GM19238 (cell line): Measurements from ENCODE around the gene TCF19.
"Not testable (repeated sequence)": the region's sequence is repeated elsewhere in the genome, so short reads cannot be mapped to it uniquely, and the experiment has no call there.

Experiments used
- DNase-seq: peaks from one replicate; pipeline ENCODE4 v3.0.0; 2011; ENCODE audit warnings: low spot score; ENCODE audit not compliant: insufficient read length

The TCF19 gene

DNA sequence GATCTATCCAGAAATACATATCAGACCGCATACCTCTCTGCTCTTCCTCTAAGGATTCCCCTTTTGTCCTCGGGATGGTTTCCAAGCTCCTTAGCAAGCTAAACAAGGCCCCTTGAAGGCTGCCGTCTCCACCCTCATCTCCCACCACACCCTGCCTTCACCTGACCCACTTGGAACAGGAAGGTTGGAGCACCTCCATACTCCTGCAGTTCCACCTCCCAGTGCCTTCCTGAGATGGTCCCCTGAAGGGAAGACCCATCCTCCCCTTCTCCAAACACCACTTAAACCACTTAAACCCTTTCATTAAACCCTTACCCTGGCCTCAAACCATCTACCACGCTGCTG lies 20.6 kb downstream of the TCF19 start:
- no peak for DNase-seq

DNA sequence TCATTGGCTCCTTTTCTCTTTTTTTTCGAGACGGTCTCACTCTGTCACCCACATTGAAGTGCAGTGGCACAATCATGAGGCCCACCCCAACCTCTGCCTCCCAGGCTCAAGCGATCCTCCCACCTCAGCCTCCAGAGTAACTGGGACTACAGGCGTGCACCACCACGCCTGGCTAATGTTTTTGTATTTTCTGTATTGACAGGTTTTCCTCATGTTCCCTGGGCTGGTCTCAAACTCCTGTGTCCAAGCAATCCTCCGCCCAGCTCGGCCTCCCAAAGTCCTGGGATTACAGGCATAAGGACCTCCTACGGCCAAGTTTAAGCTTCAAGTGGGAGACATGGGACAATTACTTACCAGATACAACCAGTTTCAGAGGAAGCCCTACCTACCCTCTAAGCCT lies 21.5 kb downstream of the TCF19 start:
- DNase-seq = no peak

DNA sequence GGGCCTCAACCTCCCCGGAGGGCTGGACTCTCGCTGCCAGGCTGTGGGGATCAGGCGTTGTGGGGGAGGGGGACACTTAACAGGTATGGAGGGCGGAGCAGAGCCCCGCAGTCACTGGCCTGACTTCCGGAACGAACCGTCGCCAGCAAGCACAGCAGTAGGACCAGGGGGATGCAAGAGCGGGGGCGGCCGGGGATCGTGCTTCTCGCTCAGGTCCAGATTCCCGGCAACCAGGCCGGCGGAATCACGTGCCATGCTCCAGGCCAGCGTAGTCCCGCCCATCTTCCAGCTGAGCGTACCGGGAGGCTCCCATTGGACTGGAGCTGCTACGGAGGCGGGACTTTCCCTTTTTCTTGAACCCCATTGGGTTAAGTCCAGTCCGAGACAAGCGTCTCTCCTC lies 22.1 kb downstream of the TCF19 start:
- DNase-seq = no peak

DNA sequence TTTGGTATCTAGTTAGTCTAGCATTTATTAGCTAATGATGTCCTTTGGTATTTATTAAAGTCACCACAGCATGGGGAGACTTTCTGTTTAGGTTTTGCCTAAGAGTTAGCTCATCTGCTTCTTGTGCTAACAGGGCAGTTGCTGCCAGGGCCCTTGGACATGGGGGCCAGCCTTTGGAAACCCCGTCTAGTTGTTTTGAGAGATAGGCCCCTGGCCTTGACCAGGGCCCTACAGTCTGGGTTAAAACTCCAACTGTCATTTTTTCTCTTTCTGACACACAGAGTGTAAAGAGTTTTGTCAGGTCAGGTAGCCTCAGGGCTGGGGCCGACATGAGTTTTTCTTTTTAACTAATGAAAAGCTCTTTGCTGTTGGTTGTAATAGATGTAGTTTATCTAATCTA lies 24.9 kb downstream of the TCF19 start:
- not testable (repeated sequence) for DNase-seq

DNA sequence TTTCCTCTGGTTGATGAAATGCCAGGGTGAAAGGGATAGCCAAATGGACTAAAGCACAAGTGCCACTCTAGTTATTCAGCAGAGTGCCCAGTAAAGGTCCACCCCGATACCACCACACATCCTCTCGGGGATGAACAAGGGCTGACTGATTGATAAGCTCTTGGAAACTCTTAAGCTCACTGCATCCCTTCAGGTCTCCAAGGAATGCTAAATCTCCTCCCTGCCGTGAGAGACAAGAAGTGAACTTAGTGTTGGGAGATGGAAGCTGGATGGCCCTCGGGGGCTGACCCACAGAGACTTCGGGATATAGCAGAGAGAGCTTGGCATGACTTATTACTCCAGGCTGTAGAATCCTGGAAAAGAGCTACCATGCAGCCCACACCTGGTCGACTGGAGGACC lies 25.5 kb downstream of the TCF19 start:
- DNase-seq = not testable (repeated sequence)

DNA sequence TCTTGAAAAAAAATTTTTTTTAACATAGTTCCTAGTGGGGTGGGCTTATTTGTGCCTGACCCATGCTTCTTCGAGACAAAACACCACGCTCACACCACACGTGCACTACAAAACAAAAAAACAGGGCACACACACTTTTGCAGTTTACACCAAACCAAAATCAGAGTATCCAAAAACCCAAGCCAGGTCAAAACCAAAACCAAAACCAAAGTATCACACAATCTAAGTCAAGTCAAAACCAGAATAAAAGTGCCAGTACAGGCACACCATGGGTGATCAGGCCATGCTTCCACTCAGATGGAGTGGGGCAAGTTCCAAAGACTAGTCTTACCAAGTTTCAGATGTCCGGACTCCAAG lies 27.3 kb downstream of the TCF19 start:
- DNase-seq = not testable (repeated sequence)

DNA sequence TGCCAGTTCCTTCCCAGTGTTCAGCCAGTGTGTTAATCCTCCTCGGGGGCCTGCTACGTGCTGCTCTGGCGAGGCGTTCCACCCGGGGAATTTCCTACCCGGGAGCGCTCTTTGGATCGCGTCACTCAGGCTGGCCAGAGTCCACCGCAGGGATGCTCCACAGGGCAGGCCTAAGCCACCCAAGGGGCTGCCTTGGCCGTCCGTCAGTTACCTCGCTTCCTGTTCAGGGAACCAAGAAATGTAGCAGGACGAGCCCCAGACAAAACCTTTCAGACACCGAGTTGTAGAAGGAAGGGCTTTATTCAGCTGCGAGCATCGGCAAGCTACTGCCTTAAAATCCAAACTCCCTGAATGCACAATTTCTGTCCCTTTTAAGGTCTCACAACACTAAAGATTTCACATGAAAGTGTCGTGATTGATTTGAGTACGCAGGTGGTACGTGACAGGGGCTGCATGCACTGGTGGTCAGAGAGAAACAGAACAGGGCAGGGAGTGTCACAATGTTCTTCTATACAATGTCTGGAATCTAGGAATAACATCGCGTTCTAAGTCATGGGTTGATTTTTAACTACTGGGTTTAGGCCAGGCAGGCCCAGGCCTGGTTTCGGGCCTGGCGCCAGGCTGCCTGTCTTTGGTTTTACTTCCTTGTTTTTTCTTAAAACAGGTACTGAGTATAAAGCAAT lies 27.8 kb downstream of the TCF19 start:
- DNase-seq = no peak

DNA sequence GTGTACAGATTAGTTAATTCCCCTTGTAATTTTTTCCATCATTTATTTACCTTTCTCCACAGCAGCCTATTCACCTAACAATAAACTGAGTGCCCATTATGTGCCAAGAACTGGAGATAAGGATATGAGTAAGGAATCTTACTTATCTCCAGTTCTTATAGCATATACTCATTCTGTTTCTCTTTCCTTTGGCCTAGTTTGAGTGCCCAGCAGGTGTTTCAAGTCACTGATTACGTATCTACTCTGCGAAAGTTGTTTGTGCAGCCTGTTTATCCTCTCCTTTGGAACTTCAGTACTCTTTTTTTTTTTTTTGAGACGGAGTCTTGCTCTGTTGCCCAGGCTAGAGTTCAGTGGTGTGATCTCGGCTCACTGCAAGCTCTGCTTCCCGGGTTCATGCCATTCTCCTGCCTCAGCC lies 29.4 kb downstream of the TCF19 start:
- no peak for DNase-seq

DNA sequence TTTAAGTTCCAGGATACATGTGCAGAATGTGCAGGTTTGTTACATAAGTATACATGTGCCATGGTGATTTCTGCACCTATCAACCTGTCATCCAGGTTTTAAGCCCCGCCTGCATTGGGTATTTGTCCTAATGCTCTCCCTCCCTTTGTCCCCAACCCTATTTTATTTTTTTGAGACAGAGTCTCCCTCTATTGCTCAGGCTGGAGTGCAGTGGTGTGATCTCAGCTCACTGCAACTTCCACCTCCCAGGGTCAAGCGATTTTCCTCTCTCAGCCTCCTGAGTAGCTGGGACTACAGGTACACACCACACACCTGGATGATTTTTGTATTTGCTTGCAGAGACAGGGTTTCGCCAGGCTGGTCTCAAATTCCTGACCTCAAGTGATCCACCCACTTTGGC lies 30.8 kb downstream of the TCF19 start:
- DNase-seq = not testable (repeated sequence)

DNA sequence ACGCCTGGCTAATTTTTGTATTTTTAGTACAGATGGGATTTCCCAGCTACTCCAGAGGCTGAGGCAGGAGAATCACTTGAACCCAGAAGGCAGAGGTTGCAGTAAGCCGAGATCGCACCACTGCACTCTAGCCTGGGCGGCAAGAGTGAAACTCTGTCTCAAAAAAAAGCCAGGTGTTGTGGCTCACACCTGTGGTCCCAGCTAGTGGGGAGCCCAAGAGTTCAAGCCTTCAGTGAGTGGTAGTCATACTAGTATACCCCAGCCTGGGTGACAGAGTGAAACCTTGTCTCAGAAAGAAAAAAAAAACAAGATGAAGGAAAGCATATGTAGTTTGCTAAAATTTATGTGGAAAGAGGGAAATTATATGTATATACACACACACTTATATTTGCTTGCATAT lies 32.1 kb downstream of the TCF19 start:
- no peak for DNase-seq

DNA sequence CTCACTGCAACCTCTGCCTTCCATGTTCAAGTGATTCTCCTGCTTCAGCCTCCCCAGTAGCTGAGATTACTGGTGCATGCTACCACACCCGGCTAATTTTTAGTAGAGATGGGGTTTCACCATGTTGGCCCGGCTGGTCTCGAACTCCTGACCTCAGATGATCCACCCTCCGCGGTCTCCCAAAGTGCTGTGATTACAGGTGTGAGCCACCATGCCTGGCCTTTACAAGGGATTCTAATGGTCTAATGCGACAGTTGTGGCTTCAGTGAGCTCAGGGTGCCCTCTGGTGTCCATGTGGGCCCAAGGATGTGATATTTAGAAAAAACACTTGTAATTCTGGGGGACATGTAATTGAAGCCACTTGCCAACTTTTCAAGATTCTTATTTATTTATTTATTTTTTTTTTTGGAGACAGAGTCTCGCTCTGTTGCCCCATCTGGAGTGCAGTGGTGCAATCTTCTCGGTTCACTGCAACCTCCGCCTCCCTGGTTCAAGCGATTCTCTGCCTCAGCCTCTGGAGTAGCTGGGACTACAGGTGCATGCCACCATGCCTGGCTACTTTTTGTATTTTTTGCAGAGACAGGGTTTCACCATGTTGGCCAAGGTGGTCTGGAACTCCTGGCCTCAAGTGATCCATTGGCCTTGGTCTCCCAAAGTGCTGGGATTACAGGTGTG lies 34.2 kb downstream of the TCF19 start:
- DNase-seq = not testable (repeated sequence)

DNA sequence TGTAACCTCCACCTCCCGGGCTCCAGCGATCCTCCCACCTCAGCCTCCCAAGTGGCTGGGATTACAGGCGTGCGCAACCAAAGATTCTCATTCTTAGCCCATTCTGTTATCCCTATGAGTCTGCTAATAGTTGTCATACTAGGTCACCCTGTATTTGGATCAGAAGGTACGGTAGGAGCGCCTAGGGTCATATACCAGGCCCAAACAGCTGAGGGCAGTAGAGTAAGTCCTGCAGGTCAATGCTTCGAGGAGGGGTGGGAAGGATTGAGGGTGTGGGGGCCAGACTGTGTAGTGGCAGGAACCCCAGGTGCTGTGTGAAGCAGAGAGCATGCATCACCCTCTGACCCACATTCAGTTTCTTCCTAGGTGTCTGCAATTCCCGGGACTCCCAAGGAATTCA lies 34.8 kb downstream of the TCF19 start:
- DNase-seq = no peak

DNA sequence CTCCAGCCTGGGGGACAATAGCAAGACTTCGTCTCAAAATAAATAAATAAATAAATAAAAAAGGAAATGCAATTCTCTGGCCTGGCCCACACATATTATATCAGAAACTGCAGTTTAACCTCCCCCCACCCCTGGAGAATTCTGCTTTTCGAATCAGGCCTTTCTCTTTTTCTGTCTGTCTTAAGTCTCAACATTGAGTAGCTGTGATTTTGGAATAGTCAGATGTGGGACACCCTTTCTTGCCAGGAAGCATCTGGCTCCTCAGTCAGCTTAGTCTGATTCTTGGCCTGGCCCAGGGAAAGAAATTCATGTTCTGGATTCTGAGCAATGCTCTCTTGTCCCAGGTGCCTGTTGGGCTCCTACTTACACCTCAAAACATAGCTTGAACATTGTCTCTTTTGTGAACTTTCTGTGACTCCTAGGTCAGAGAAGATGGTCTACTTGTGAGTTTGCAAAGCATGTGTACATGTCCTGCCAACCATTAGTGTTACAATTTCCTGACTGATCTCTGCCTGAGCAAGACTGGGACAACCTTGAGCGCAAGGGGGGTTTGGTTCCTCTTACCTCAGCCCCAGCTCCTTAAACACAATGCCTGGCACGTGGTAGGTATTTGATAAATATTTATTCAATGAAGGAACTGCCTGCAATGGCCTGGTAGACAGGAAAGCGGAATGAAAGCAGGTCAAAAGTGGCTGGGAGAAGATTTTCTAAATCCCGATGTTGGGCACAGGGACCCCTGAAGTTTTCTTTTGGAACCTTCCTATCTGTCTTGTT lies 35.9 kb downstream of the TCF19 start:
- no peak for DNase-seq

DNA sequence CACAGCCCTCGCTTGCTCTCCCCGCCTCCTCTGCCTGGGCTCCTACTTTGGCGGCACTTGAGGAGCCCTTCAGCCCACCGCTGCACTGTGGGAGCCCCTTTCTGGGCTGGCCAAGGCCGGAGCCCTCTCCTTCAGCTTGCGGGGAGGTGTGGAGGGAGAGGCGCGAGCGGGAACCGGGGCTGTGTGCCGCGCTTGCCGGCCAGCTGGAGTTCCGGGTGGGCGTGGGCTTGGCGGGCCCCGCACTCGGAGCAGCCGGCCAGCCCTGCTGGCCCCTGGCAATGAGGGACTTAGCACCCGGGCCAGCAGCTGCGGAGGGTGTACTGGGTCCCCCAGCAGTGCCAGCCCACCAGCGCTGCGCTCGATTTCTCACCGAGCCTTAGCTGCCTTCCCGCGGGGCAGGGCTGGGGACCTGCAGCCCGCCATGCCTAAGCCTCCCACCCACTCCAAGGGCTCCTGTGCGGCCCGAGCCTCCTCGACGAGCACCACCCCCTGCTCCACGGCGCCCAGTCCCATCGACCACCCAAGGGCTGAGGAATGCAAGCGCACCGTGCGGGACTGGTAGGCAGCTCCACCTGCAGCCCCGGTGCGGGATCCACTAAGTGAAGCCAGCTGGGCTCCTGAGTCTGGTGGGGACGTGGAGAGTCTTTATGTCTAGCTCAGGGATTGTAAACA lies 37.1 kb downstream of the TCF19 start:
- not testable (repeated sequence) for DNase-seq

DNA sequence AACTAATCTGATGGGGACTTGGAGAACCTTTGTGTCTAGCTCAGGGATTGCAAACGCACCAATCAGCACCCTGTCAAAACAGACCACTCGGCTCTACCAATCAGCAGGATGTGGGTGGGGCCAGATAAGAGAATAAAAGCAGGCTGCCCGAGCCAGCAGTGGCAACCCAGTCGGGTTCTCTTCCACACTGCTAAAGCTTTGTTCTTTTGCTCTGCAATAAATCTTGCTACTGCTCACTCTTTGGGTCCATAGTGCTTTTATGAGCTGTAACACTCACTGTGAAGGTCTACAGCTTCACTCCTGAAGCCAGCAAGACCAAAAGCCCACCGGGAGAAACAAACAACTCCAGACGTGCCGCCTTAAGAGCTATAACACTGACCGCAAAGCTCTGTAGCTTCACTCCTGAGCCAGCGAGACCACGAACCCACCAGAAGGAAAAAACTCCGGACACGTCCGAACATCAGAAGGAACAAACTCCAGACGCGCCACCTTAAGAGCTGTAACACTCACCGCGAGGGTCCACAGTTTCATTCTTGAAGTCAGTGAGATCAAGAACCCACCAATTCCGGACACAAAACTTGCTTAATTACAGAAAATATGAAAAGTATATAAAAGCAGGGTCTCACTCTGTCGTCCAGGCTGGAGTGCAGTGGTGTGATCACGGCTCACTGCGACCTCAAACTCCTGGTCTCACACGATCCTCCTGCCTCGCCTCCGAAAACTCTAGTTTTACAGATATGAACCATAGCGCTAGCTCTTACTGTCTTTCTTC lies 38.0 kb downstream of the TCF19 start:
- DNase-seq = not testable (repeated sequence)

DNA sequence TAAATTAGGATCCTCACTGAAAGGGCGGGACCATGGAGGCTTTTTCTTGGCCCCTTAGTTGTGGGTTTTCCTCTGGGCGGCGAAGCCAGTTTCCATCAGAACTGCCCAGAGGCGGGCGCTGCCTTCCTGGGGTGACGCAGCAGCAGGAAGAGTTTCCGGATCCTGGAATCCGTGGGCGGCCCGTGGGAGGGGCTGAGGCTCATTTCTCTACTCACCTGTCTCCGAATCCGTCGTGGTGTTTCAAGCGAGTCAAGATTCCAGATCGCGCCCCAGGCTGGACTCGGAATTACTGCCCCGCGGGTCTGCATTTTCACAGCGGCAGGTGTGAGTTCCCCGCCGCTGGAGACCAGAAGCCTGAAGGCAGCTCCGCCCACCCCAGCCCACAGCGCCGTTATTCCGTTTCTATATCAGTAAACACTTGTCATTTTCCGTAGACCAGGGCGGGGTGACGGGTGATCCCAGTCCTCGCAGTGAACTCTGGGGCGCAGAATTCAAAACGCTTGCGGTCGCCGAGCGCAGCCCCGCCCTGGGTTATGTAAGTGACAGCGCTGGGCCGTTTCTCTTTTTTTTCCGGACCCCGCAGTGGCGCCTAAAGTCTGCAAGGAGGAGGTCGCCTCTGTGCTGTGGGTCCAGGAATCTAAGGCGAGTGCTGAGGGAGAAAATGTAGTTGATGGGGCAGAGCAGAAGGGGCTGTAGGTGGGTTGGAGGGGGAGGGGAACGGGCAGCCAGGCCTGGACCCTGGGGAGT lies 39.3 kb downstream of the TCF19 start:
- DNase-seq = no peak

DNA sequence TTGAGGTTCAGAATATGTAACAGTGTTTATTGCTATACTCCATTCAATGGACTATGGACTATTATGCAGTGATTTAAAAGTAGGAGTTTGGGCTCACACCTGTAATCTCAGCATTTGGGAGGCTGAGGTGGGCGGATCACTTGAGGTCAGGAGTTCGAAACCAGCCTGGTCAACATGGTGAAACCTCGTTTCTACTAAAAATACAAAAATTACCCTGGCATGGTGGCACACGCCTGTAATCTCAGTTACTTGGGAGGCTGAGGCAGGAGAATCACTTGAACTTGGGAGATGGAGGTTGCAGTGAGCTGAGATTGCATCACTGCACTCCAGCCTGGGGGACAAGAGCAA lies 40.7 kb downstream of the TCF19 start:
- DNase-seq = not testable (repeated sequence)

DNA sequence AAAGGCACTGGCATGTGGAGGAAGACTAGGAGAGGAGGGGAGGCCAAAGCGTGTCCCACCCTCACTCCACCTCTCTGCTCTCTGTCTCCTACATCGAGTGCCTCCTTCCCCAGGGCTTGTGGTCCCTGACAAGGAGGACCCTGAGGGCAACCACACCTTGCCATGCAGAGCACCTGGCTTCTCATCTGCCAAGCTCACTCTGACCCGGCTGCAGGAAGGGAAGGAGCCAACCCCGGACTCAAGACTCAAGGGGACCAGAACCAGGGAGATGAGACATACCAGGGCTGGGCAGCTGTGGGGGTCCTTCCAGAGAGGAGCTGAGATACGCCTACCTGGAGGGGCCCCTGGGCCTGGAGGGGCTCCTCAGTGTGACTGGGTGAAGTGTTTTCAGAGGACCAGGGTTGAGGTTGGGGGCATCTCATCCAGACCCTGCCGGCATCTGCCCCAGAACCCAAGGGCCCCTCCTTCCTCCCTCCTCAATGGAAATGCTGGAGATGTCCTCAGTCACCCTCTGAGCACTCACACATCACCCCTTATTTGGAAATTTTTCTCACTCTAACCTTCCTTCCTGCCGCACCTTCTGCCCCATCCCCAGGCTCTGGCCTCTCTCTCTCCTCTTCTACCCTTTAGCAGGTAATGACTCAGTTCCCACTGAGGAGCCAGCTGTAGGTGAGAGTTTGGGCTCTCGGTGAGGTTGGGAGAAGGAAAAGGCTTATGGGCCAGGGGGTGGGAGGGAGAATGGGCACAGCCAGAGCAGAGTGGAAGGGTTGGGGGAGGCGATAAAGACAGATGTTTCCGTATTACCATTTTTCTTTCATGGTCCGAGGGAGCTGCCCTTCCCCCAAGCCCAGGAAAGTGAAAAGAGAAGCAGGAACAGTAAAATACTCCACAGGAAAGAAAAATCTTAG lies 44.1 kb downstream of the TCF19 start:
- DNase-seq = no peak

DNA sequence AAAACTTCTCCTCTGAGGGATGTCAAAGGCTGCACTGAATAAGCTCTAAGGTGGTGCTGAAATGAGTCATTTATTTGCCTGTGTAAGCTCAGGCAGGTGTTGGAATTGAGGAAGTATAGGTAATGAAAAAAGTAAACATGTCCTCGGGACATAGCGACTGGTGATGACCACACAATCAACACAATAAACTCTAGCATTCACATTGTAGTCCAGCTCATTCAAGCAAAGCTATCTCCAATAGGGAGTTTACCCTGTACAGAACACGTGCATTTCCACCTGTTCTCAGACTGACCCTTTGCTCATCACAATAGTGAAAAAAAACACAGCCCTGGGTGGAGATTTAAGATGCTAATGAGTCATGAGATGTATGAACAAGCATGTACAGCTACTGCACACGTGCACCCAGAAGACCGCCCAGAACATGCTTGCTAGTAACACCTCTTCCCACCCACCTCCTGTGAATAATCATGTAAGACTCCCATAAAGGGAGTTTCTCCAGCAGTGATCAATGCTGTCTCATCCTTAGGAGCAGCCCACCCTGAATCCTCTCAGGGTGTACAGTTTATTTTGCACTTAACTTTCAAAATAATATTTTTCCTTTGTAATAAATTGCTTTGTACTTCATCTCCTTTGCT lies 45.1 kb downstream of the TCF19 start:
- DNase-seq = no peak
